ENCODE results near the gene NHERF2.
"Not testable (repeated sequence)": the region's sequence is repeated elsewhere in the genome, so short reads cannot be mapped to it uniquely, and the experiment has no call there.

Gene NHERF2

GRCh38 chr16:2007081-2007836 is 19.4 kb upstream of the NHERF2 start:
- no peak for DNase-seq

GRCh38 chr16:2008009-2008526 is 18.6 kb upstream of the NHERF2 start:
- DNase-seq: peak in 1 of 2 experiments; percentile 22

GRCh38 chr16:2008631-2009163 is 18.0 kb upstream of the NHERF2 start:
- peak; percentile 32 to 50 for DNase-seq

- DNase-seq: no peak
Observed at GRCh38 chr16:2009164-2009711, 17.5 kb upstream of the NHERF2 start.

- DNase-seq: peak; percentile 65 to 73
Observed at GRCh38 chr16:2009791-2010510, 16.8 kb upstream of the NHERF2 start, which contains the start of gene ZNF598. TSS of gene ZNF598 (minus strand) at chr16:2009821.

- not testable (repeated sequence) for DNase-seq
Observed at GRCh38 chr16:2011726-2012125, 15.0 kb upstream of the NHERF2 start.

- DNase-seq: no peak
Observed at GRCh38 chr16:2013527-2013926, 13.2 kb upstream of the NHERF2 start.

- DNase-seq: no peak
Observed at GRCh38 chr16:2015117-2015946, 11.4 kb upstream of the NHERF2 start.

GRCh38 chr16:2015947-2016208 is 10.8 kb upstream of the NHERF2 start:
- no peak for DNase-seq

GRCh38 chr16:2016407-2016922 is 10.2 kb upstream of the NHERF2 start:
- DNase-seq: no peak

- DNase-seq: no peak
Observed at GRCh38 chr16:2019518-2019920, 7.2 kb upstream of the NHERF2 start, which contains the start of gene NPW. TSS of gene NPW (plus strand) at chr16:2019785.

GRCh38 chr16:2019921-2020831 is 6.5 kb upstream of the NHERF2 start:
- no peak for DNase-seq

- DNase-seq: peak in 1 of 2 experiments; percentile 26
Observed at GRCh38 chr16:2022723-2023091, 4.0 kb upstream of the NHERF2 start.

GRCh38 chr16:2023092-2024031 is 3.3 kb upstream of the NHERF2 start:
- peak; percentile 70 to 71 for DNase-seq

- no peak for DNase-seq
Observed at GRCh38 chr16:2024032-2024420, 2.7 kb upstream of the NHERF2 start.

GRCh38 chr16:2025251-2025650 is 1.5 kb upstream of the NHERF2 start:
- no peak for DNase-seq

- DNase-seq: no peak
Observed at GRCh38 chr16:2025878-2026460, 733 bp upstream of the NHERF2 start.

- DNase-seq: no peak
Observed at GRCh38 chr16:2027024-2028010, 615 bp downstream of the NHERF2 start.

- DNase-seq: no peak
Observed at GRCh38 chr16:2028146-2028545, 1.4 kb downstream of the NHERF2 start.
